ENCODE results near the gene ATXN7L3. TPM values are rescaled to one million over a fixed set of nuclear protein-coding genes. Genes with fewer than 3 reads are reported as not detected.

The ATXN7L3 gene
- total and polyA plus RNA-seq, 4 donors, result 30.1 to 70.6 (median 50.5) TPM

DNA sequence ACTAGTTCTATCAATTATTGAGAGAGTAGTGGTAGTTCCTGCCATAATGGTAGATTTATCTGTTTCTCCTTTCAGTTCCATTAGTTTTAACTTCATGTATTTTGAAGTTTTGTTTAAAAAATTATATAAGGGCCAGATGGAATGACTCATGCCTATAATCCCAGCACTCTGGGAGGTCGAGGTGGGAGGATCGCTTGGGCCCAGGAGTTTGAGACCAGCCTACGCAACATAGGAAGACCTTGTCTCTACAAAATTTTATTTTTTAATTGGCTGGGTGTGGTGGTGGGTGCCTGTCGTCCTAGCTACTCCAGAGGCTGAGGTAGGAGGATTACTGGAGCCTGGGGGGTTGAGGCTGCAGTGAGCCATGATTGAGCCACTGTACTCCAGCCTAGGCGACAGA, 33.9 kb upstream of the ATXN7L3 start:
- H3K4me3 ChIP-seq, result no peak overlapping the region
- 87 to 90% methylated on average over 5 of the region's 5 CpGs for WGBS, 2 donors
- TF ChIP-seq, protein P1, sequence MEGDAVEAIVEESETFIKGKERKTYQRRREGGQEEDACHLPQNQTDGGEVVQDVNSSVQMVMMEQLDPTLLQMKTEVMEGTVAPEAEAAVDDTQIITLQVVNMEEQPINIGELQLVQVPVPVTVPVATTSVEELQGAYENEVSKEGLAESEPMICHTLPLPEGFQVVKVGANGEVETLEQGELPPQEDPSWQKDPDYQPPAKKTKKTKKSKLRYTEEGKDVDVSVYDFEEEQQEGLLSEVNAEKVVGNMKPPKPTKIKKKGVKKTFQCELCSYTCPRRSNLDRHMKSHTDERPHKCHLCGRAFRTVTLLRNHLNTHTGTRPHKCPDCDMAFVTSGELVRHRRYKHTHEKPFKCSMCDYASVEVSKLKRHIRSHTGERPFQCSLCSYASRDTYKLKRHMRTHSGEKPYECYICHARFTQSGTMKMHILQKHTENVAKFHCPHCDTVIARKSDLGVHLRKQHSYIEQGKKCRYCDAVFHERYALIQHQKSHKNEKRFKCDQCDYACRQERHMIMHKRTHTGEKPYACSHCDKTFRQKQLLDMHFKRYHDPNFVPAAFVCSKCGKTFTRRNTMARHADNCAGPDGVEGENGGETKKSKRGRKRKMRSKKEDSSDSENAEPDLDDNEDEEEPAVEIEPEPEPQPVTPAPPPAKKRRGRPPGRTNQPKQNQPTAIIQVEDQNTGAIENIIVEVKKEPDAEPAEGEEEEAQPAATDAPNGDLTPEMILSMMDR (IDR thresholded peaks at IDR 0.05; ENCODE audit: control extremely low read depth, extremely low read depth), result no peak
- no peaks in the 10 kb centered on the region for H3K27me3 ChIP-seq (ENCODE audit: control insufficient read depth in 3 of 3, insufficient read depth in 3 of 3, low read length in 2 of 3)
- no peaks in the 10 kb centered on the region for H3K36me3 ChIP-seq (ENCODE audit: control insufficient read depth in 4 of 4, insufficient read depth in 4 of 4, low read length in 4 of 4)
- H3K9ac ChIP-seq (ENCODE audit: insufficient read depth in 1 of 2, low read length in 2 of 2), result no peak overlapping the region
- no peak for ATAC-seq (ENCODE audit: insufficient read depth, low FRiP score)
- peaks cover 0 to 2% (median 0%) of the 10 kb centered on the region in 5 donors for H3K4me1 ChIP-seq (ENCODE audit: control insufficient read depth in 5 of 5, insufficient read depth in 5 of 5, low read length in 5 of 5)
- H3K27ac ChIP-seq (ENCODE audit: low read depth in 1 of 2, low read length in 1 of 2), result no peak overlapping the region
- no peaks in the 10 kb centered on the region for H3K9me3 ChIP-seq (ENCODE audit: control insufficient read depth in 4 of 4, insufficient read depth in 3 of 4, low read length in 3 of 4)
- DNase-seq, result no peak

DNA sequence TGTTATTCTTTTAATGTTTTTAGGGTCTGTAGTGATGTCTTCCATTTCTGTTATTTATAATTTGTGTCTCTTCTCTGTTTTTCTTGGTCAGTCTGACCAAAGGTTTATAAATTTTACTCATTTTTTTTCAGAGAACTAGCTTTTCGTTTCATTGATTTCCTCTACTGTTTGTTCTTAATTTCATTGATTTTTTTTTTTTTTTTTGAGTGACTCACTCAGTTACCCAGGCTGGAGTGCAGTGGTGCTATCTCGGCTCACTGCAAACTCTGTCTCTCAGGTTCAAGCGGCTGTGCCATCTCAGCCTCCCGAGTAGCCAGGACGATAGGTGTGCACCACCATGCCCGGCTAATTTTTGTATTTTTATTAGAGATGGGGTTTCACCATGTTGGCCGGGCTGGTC, 32.4 kb upstream of the ATXN7L3 start:
- ATAC-seq (ENCODE audit: insufficient read depth, low FRiP score) (no peak), DNase-seq (no peak)
- peaks cover 0 to 2% (median 0%) of the 10 kb centered on the region in 5 donors for H3K4me1 ChIP-seq (ENCODE audit: control insufficient read depth in 5 of 5, insufficient read depth in 5 of 5, low read length in 5 of 5)
- H3K36me3 ChIP-seq (ENCODE audit: control insufficient read depth in 4 of 4, insufficient read depth in 4 of 4, low read length in 4 of 4), result no peaks in the 10 kb centered on the region
- WGBS, 2 donors, result 92 to 96% methylated on average over 7 of the region's 7 CpGs
- no peak overlapping the region for H3K4me3 ChIP-seq
- H3K9me3 ChIP-seq (ENCODE audit: control insufficient read depth in 4 of 4, insufficient read depth in 3 of 4, low read length in 3 of 4), result no peaks in the 10 kb centered on the region
- H3K27me3 ChIP-seq (ENCODE audit: control insufficient read depth in 3 of 3, insufficient read depth in 3 of 3, low read length in 2 of 3), result no peaks in the 10 kb centered on the region
- H3K27ac ChIP-seq (ENCODE audit: low read depth in 1 of 2, low read length in 1 of 2), result no peak overlapping the region
- no peak overlapping the region for H3K9ac ChIP-seq (ENCODE audit: insufficient read depth in 1 of 2, low read length in 2 of 2)
- TF ChIP-seq, protein P1 (IDR thresholded peaks at IDR 0.05; ENCODE audit: control extremely low read depth, extremely low read depth), result no peak

DNA sequence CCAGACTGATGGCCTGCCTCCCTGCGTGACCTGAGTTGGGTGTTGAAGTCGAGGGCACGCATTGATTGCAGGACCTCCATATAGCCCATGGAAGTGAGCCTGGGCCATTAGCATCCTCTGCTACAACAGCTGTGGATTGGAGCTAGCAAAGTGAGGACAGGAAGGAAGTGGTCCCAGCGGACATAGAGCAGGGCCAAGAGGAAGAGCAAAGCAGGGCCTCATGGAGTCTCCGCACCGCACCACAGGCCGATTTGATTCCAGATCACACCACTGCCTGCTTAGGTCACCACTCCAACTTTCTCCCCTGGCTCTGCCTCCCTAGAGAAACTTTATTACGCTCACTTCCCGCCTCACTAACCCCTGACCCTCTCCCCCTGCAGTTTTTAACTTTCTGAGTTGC, 30.5 kb upstream of the ATXN7L3 start:
- no peak overlapping the region for H3K27ac ChIP-seq (ENCODE audit: low read depth in 1 of 2, low read length in 1 of 2)
- H3K9ac ChIP-seq (ENCODE audit: insufficient read depth in 1 of 2, low read length in 2 of 2), result no peak overlapping the region
- TF ChIP-seq, protein P1 (IDR thresholded peaks at IDR 0.05; ENCODE audit: control extremely low read depth, extremely low read depth), result no peak
- DNase-seq, result peak in 1 of 3 donors; percentile 37
- 77 to 81% methylated on average over 9 of the region's 9 CpGs for WGBS, 2 donors
- H3K27me3 ChIP-seq (ENCODE audit: control insufficient read depth in 3 of 3, insufficient read depth in 3 of 3, low read length in 2 of 3), result no peaks in the 10 kb centered on the region
- H3K36me3 ChIP-seq (ENCODE audit: control insufficient read depth in 4 of 4, insufficient read depth in 4 of 4, low read length in 4 of 4), result no peaks in the 10 kb centered on the region
- ATAC-seq (ENCODE audit: insufficient read depth, low FRiP score), result no peak
- H3K4me3 ChIP-seq, result no peak overlapping the region
- no peaks in the 10 kb centered on the region for H3K9me3 ChIP-seq (ENCODE audit: control insufficient read depth in 4 of 4, insufficient read depth in 3 of 4, low read length in 3 of 4)
- peaks cover 0 to 2% (median 0%) of the 10 kb centered on the region in 5 donors for H3K4me1 ChIP-seq (ENCODE audit: control insufficient read depth in 5 of 5, insufficient read depth in 5 of 5, low read length in 5 of 5)

DNA sequence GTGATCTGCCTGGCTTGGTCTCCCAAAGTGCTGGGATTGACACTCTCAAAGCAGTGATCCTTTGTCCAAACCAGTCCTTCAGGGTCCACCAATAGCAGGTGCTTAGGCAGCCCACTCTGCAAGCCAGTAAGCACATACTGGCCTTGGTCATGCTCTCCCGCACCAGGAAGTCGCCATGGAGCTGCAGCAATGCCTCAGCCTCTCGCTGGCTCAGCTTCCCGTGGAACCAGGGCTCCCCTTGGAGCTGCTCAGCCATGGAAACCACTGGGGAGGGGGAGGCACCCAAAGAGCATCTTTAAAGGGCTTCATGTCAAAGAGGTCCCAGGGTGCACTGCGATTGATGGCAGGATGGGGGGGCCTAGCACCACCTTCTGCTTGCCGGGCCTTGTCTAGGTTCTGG, 29.4 kb upstream of the ATXN7L3 start:
- DNase-seq (no peak), ATAC-seq (ENCODE audit: insufficient read depth, low FRiP score) (no peak)
- Histone ChIP-seq H3K9me3 (ENCODE audit: control insufficient read depth in 4 of 4, insufficient read depth in 3 of 4, low read length in 3 of 4) (no peaks in the 10 kb centered on the region), H3K27ac (ENCODE audit: low read depth in 1 of 2, low read length in 1 of 2) (no peak overlapping the region), H3K36me3 (ENCODE audit: control insufficient read depth in 4 of 4, insufficient read depth in 4 of 4, low read length in 4 of 4) (no peaks in the 10 kb centered on the region), H3K9ac (ENCODE audit: insufficient read depth in 1 of 2, low read length in 2 of 2) (no peak overlapping the region), H3K27me3 (ENCODE audit: control insufficient read depth in 3 of 3, insufficient read depth in 3 of 3, low read length in 2 of 3) (no peaks in the 10 kb centered on the region), H3K4me1 (ENCODE audit: control insufficient read depth in 5 of 5, insufficient read depth in 5 of 5, low read length in 5 of 5) (no peaks in the 10 kb centered on the region), H3K4me3 (no peak overlapping the region)
- WGBS, 2 donors, result 83 to 94% methylated on average over 6 of the region's 6 CpGs
- TF ChIP-seq, protein P1 (IDR thresholded peaks at IDR 0.05; ENCODE audit: control extremely low read depth, extremely low read depth), result no peak

All from lung (tissue), 12 donors.